HepG2 (cell line): ENCODE data around the gene POMT1. TPM values are rescaled to one million over a fixed set of nuclear protein-coding genes. Genes with fewer than 3 reads are reported as not detected.
A peak's percentile ranks its signal among the peaks of the same experiment; 100 is the strongest.
"Not testable (repeated sequence)": the region's sequence is repeated elsewhere in the genome, so short reads cannot be mapped to it uniquely, and the experiment has no call there.

ENCODE experiments used
- ATAC-seq: fragments of 200-7000 bp; cut with Tn5 transposase; 3 replicates; pipeline ENCODE4 v1.9.1; 2020; ENCODE audit warnings: mild to moderate bottlenecking, moderate library complexity
- BruUV-seq: library from RNA; stranded (reverse); fragments of 400-500 nt; replicated peaks from 2 replicates; lab custom pipeline; 2021; lab: Mats Ljungman, UMichigan
- CTCF ChIA-PET: fragments of 300-600 bp; formaldehyde crosslinking; extraction: SDS; loops from one replicate; lab custom pipeline; 2021; ENCODE audit warnings: low total read pairs, inconsistent platforms, low intra/inter-chr PET ratio; lab: Yijun Ruan, JAX
- POLR2A ChIA-PET: fragments of 350-600 bp; sonication (Branson Sonifier 250); formaldehyde crosslinking; loops from one replicate; lab custom pipeline; 2020; ENCODE audit warnings: antibody characterized with exemption, inconsistent platforms; lab: Yijun Ruan, JAX
- DNase-seq: peaks from one replicate; pipeline ENCODE4 v3.0.0-alpha.2; 2015; ENCODE audit warnings: low spot score
- FAIRE-seq: peaks from 3 replicates; lab custom pipeline; 2011; peaks lifted over from hg19 to GRCh38; lab: Jason Lieb, UNC
- H2AFZ ChIP-seq: one replicate; pipeline ENCODE4 v1.6.1; 2011; ENCODE audit warnings: low read length, inconsistent platforms
- H3K27ac ChIP-seq: fragments of 300-600 bp; 3 replicates; pipeline ENCODE4 v1.8.0; 2011; ENCODE audit warnings: mixed run types, mild to moderate bottlenecking, mixed read lengths, low read length, inconsistent platforms; ENCODE audit not compliant: insufficient read depth; ENCODE audit errors: extremely low read length
- H3K27me3 ChIP-seq, 2 experiments: fragments of 200-600 bp in 1 of 2; 2 replicates in 1 of 2; 3 replicates in 1 of 2; pipeline versions ENCODE4 v1.6.0 to v1.8.0; 2011; ENCODE audit warnings: low read length in 2 of 2, mild to moderate bottlenecking in 2 of 2, moderate library complexity in 2 of 2, inconsistent platforms in 1 of 2; ENCODE audit not compliant: insufficient read depth in 2 of 2, control insufficient read depth in 1 of 2
- H3K36me3 ChIP-seq, 2 experiments: fragments of 200-600 bp in 1 of 2; replicated peaks in 1 of 2; 2 replicates in 1 of 2; 3 replicates in 1 of 2; pipeline versions ENCODE4 v1.5.1 to v1.8.0; 2011; ENCODE audit warnings: low read length in 2 of 2, inconsistent platforms in 1 of 2; ENCODE audit not compliant: insufficient read depth in 2 of 2, control insufficient read depth in 1 of 2
- H3K4me1 ChIP-seq: 2 replicates; pipeline ENCODE4 v1.5.1; 2012; ENCODE audit warnings: low read length, inconsistent platforms; ENCODE audit not compliant: insufficient read depth
- H3K4me2 ChIP-seq: 2 replicates; pipeline ENCODE4 v1.6.0; 2011; ENCODE audit warnings: low read depth, low read length, inconsistent platforms
- H3K4me3 ChIP-seq, 3 experiments: fragments of 200-600 bp in 1 of 3; sonication (generic), shearing (Covaris generic) in 1 of 3; replicated peaks in 1 of 3; 2 replicates each; pipeline ENCODE4 v1.5.1; 2011 to 2016; ENCODE audit warnings: low read length in 3 of 3, inconsistent platforms in 2 of 3, low read depth in 2 of 3, mild to moderate bottlenecking in 2 of 3, control low read depth in 1 of 3, mixed read lengths in 1 of 3; ENCODE audit not compliant: insufficient read depth in 1 of 3
- H3K79me2 ChIP-seq: one replicate; pipeline ENCODE4 v1.6.1; 2011; ENCODE audit warnings: low read length, inconsistent platforms; ENCODE audit not compliant: insufficient read depth
- H3K9ac ChIP-seq: 2 replicates; pipeline ENCODE4 v1.6.0; 2011; ENCODE audit warnings: mild to moderate bottlenecking, low read depth, low read length, inconsistent platforms; ENCODE audit not compliant: insufficient read depth
- H3K9me3 ChIP-seq: 2 replicates; pipeline ENCODE4 v1.5.1; 2012; ENCODE audit warnings: mild to moderate bottlenecking, low read length
- H4K20me1 ChIP-seq: 2 replicates; pipeline ENCODE4 v1.6.0; 2011; ENCODE audit warnings: inconsistent platforms, mild to moderate bottlenecking, low read length, moderate library complexity; ENCODE audit not compliant: insufficient read depth
- NONO ChIP-seq, 2 experiments: fragments of 450-650 bp in 1 of 2; sonication (generic) in 1 of 2; formaldehyde crosslinking in 1 of 2; IDR thresholded peaks in 1 of 2; conservative IDR thresholded peaks in 1 of 2; 2 replicates each; pipeline versions ENCODE4 v1.6.1 to v1.8.0; 2017 to 2022; ENCODE audit warnings: mild to moderate bottlenecking in 1 of 2, missing genetic modification reagents in 1 of 2, moderate library complexity in 1 of 2
- NR2F6 ChIP-seq, 2 experiments: IDR thresholded peaks; 2 replicates each; pipeline ENCODE4 v1.6.1; 2016; ENCODE audit warnings: antibody characterized with exemption in 1 of 2, mild to moderate bottlenecking in 1 of 2
- WGBS: methylation state at CpG from one replicate; pipeline ENCODE4 v1.1.6; 2017; ENCODE audit warnings: low lambda C conversion rate; 5-methylcytosine and 5-hydroxymethylcytosine counted together
- in situ Hi-C: cut with HindIII; loops from 2 replicates; pipeline ENCODE4 v1.10.0; 2017; ENCODE audit warnings: low pct_unique_long_range_greater_than_20kb; ENCODE audit not compliant: extremely low pct_ligation_motif_present
- intact Hi-C: fragments of 100-400 bp; cut with micrococcal nuclease; formaldehyde crosslinking; loops from one replicate; pipeline ENCODE4 v1.10.0; 2022; ENCODE audit not compliant: unreplicated experiment
- polyA plus RNA-seq, 8 experiments: library from polyadenylated mRNA; depleted of rRNA in 3 of 8; stranded (reverse) in 7 of 8; unstranded in 1 of 8; fragments of >200 nt; fragmentation: Illumina TruSeq in 4 of 8; extraction: Trizol in 4 of 8; gene quantifications; 2 replicates each; pipeline versions ENCODE4 v1.2.1 to v1.2.3, GENCODE V29; 2011 to 2016; ENCODE audit warnings: low read depth in 4 of 8, missing spikeins in 1 of 8, mixed read lengths in 1 of 8; ENCODE audit not compliant: insufficient read depth in 1 of 8
- total RNA-seq, 5 experiments: library from RNA; depleted of rRNA; stranded (reverse); fragments of >200 nt; fragmentation: Illumina TruSeq; extraction: Trizol; gene quantifications; 2 replicates each; pipeline ENCODE4 v1.2.3, GENCODE V29; 2016; ENCODE audit warnings: low read depth in 1 of 5

Gene POMT1
- total and polyA plus RNA-seq, 2 of the 13 experiments (the other 11 are each of a cell fraction or from before 2014, with no cell fraction given), result 21.6 to 22.7 TPM

- H3K9ac ChIP-seq, ATAC-seq, CTCF ChIA-PET, H3K4me2 ChIP-seq, H3K27ac ChIP-seq, H3K9me3 ChIP-seq, intact Hi-C loops, H3K79me2 ChIP-seq, H2AFZ ChIP-seq, FAIRE-seq, H3K27me3 ChIP-seq, POLR2A ChIA-PET, DNase-seq, BruUV-seq, in situ Hi-C loops, H3K4me3 ChIP-seq: not testable (repeated sequence)
- Histone ChIP-seq H3K36me3 (peaks cover 54 to 89% of the 10 kb centered on the region in 2 experiments), H4K20me1 (peaks cover 30% of the 10 kb centered on the region), H3K4me1 (peaks cover 15% of the 10 kb centered on the region)
- 99% methylated on average over 5 of the region's 5 CpGs for WGBS
Observed at GRCh38 chr9:131472085-131472484, 30.6 kb upstream of the POMT1 start.

DNA sequence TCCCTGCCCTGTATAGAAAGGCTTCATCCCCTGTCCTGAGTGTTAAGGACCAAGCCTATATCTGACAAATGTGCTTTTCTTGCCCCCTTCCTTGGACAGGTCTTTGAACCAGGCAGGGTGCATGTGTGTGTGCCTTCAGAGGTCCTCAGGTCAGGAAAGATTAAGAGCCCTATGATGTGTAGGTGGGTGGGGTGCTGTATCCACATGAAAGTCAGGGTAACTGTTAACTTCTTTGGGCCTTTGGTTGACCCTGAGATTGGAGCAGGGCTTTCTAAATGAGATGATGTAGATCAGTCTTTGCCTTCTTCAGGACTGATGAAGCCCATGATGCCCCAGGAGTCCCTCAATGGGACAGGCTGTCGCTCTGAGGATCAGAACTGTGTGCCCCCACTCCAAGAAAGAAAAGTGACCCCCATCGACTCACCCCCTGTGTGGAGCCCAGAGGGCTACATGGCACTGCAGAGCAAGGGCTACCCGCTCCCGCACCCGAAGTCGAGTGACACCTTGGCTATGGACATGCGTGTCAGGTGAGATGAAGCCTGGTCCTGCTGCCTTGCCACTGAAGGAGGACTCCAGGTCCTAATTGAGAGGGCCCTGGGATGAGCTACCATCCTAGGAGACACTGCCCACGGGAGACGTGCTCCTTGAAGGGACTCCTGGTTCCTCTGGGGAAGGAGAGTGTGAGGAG lies 29.4 kb upstream of the POMT1 start:
- ChIA-PET POLR2A (no interaction called here), CTCF (no interaction called here)
- no TSS peak for BruUV-seq
- peak; percentile 20; the same call in 2 of the 3 replicates for ATAC-seq
- peak; percentile 21 for FAIRE-seq
- peak; percentile 35 for DNase-seq
- Histone ChIP-seq H2AFZ (no peak overlapping the region), H3K4me2 (no peak overlapping the region), H3K4me3 (no peak overlapping the region), H3K27me3 (no peaks in the 10 kb centered on the region), H3K79me2 (no peaks in the 10 kb centered on the region), H4K20me1 (peaks cover 36% of the 10 kb centered on the region), H3K4me1 (peaks cover 15% of the 10 kb centered on the region), H3K9ac (no peak overlapping the region), H3K27ac (no peak overlapping the region), H3K9me3 (no peaks in the 10 kb centered on the region), H3K36me3 (peaks cover 53 to 90% of the 10 kb centered on the region in 2 experiments)
- WGBS, result 100% methylated on average over 4 of the region's 9 CpGs
- TF ChIP-seq NR2F6 (IDR thresholded peaks at IDR 0.05) (peak; percentile 26; the same call in 1 of the 2 replicates), NR2F6 (CRISPR knock-in tag; IDR thresholded peaks at IDR 0.05) (no peak), NONO (IDR thresholded peaks at IDR 0.05) (no peak), NONO (CRISPR knock-in tag; conservative IDR thresholded peaks at IDR 0.05) (no peak)
- intact Hi-C loops, result no loop called here
- in situ Hi-C loops, result no loop called here
